Caki2 (cell line): Measurements from ENCODE around the gene PGBD5. TPM values are rescaled to one million over a fixed set of nuclear protein-coding genes. Genes with fewer than 3 reads are reported as not detected.

ENCODE experiments used
- DNase-seq: peaks from one replicate; pipeline ENCODE4 v3.0.0-alpha.2; 2015; ENCODE audit warnings: low read depth
- in situ Hi-C: cut with HindIII; loops from 2 replicates; pipeline ENCODE4 v1.10.0; 2016; ENCODE audit warnings: low sequenced_read_pairs, low pct_unique_long_range_greater_than_20kb, mixed read lengths
- total RNA-seq: library from RNA; depleted of rRNA; stranded (reverse); fragments of >200 nt; shearing (Covaris generic); gene quantifications from 2 replicates; pipeline ENCODE4 v1.2.3, GENCODE V29; 2014; ENCODE audit warnings: low replicate concordance; rRNA removed

PGBD5 gene
- total RNA-seq, 1 experiment from 2014 or later = 7.5 TPM

GRCh38 chr1:230265200-230266115, 160.7 kb downstream of the PGBD5 start:
- in situ Hi-C loops = no loop called here
- no peak for DNase-seq

Other genes with a start within 250 kb of the PGBD5 start
- gene COG2, start 216.1 kb upstream of the PGBD5 start, total RNA-seq = 21.7 and 32.2 TPM in 2 replicates